ENCODE data around the gene TMOD4. TPM values are rescaled to one million over a fixed set of nuclear protein-coding genes. Genes with fewer than 3 reads are reported as not detected.
A peak's percentile ranks its signal among the peaks of the same experiment; 100 is the strongest.

Gene TMOD4
- total RNA-seq, 1 donor from 2014 or later: 4.4 TPM

GRCh38 chr1:151165738-151166504 lies 9.9 kb downstream of the TMOD4 start, which contains the start of the genes LYSMD1 and SCNM1:
Gene LYSMD1, minus strand, starts transcription at chr1:151165902. Its CDS starts 644 bp downstream, at chr1:151165258.
Gene SCNM1, plus strand, starts transcription at chr1:151166144. Its CDS starts 9 bp downstream, at chr1:151166153.
- Mint-ChIP-seq H3K27ac (peak within 1 kb of the TSS; percentile 89), H3K36me3 (ENCODE audit: low read depth) (peaks cover 53% of the 10 kb centered on the region), H3K4me1 (peaks cover 37% of the 10 kb centered on the region), H3K27me3 (no peaks in the 10 kb centered on the region), H3K4me3 (peak within 1 kb of the TSS; percentile 92), H3K9me3 (no peaks in the 10 kb centered on the region)
- intact Hi-C loops (cut with micrococcal nuclease): loop anchor here (1.0 to 10.0 kb wide), 8 partner anchors 10 to 449 kb away; partner anchors contain the start of genes PIP5K1A, PSMD4, SEMA6C and SNX27
- CTCF ChIA-PET: interaction anchor here (2.7 kb wide), 1 partner anchor 66 kb away, joined by 8 read pairs; no protein-coding TSS in a partner anchor
- POLR2A ChIA-PET: interaction anchor here (0.6 to 2.5 kb wide), 10 partner anchors 9 to 802 kb away, joined by 3 to 22 read pairs (median 4); partner anchors contain the start of genes MLLT11, PSMD4, RPRD2 and TNFAIP8L2
- peak; percentile 96 for ATAC-seq (ENCODE audit: low read depth)
- DNase-seq: peak; percentile 87
- TF ChIP-seq, protein P1, sequence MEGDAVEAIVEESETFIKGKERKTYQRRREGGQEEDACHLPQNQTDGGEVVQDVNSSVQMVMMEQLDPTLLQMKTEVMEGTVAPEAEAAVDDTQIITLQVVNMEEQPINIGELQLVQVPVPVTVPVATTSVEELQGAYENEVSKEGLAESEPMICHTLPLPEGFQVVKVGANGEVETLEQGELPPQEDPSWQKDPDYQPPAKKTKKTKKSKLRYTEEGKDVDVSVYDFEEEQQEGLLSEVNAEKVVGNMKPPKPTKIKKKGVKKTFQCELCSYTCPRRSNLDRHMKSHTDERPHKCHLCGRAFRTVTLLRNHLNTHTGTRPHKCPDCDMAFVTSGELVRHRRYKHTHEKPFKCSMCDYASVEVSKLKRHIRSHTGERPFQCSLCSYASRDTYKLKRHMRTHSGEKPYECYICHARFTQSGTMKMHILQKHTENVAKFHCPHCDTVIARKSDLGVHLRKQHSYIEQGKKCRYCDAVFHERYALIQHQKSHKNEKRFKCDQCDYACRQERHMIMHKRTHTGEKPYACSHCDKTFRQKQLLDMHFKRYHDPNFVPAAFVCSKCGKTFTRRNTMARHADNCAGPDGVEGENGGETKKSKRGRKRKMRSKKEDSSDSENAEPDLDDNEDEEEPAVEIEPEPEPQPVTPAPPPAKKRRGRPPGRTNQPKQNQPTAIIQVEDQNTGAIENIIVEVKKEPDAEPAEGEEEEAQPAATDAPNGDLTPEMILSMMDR (IDR thresholded peaks at IDR 0.05): no peak

DNA sequence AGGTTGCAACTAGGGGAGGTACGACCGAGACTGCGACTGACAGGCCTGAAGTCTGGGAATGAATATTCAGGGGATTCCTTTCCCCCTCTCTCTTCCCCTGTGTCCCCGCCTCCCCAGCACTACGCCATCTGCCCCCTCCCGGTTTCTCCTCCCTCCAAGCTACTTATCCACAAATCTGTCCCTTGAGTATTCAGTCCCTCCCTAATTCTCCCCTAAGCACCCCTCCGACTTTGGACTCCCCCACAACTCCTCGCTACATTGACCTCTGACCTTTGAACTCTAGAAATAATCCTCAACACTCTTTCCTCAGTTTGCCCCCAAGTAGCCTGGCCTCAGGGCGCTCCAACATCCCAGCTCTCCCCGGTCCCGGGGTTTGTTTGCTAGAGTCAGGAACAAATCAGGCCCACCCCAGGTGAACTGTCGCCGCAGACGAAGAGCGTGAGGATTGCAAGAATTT lies 10.5 kb downstream of the TMOD4 start:
- intact Hi-C loops (cut with micrococcal nuclease): loop anchor here (1.0 to 10.0 kb wide), 5 partner anchors 9 to 449 kb away; partner anchors contain the start of genes SEMA6C, SNX27 and TNFAIP8L2
- no peak for DNase-seq
- TF ChIP-seq, protein P1 (IDR thresholded peaks at IDR 0.05): no peak
- peak overlapping the region; percentile 89 for H3K27ac Mint-ChIP-seq
- H3K27me3 Mint-ChIP-seq: no peaks in the 10 kb centered on the region
- H3K9me3 Mint-ChIP-seq: no peaks in the 10 kb centered on the region
- ChIA-PET POLR2A (interaction anchor here (0.5 to 2.5 kb wide), 5 partner anchors 8 to 99 kb away, joined by 3 to 22 read pairs (median 6); partner anchors contain the start of genes TNFAIP8L2 and VPS72), CTCF (interaction anchor here (2.7 kb wide), 1 partner anchor 66 kb away, joined by 8 read pairs; no protein-coding TSS in a partner anchor)
- H3K36me3 Mint-ChIP-seq (ENCODE audit: low read depth): peaks cover 51% of the 10 kb centered on the region
- peaks cover 39% of the 10 kb centered on the region for H3K4me1 Mint-ChIP-seq
- peak overlapping the region; percentile 92 for H3K4me3 Mint-ChIP-seq
- ATAC-seq (ENCODE audit: low read depth): no peak

GRCh38 chr1:151164732-151165280 lies 11.0 kb downstream of the TMOD4 start:
- no peaks in the 10 kb centered on the region for H3K27me3 Mint-ChIP-seq
- CTCF ChIA-PET: interaction anchor here (2.7 kb wide), 1 partner anchor 65 kb away, joined by 8 read pairs; no protein-coding TSS in a partner anchor
- ATAC-seq (ENCODE audit: low read depth) (no peak), DNase-seq (no peak)
- H3K4me3 Mint-ChIP-seq: peak overlapping the region; percentile 92
- peaks cover 48% of the 10 kb centered on the region for H3K36me3 Mint-ChIP-seq (ENCODE audit: low read depth)
- POLR2A ChIA-PET: interaction anchor here (0.5 to 2.5 kb wide), 3 partner anchors 8 to 100 kb away, joined by 4 to 22 read pairs (median 12); partner anchors contain the start of genes TNFAIP8L2 and VPS72
- TF ChIP-seq, protein P1 (IDR thresholded peaks at IDR 0.05): no peak
- intact Hi-C loops (cut with micrococcal nuclease): loop anchor here (1.0 to 10.0 kb wide), 5 partner anchors 9 to 450 kb away; partner anchors contain the start of genes SEMA6C, SNX27 and TNFAIP8L2
- H3K4me1 Mint-ChIP-seq: peaks cover 42% of the 10 kb centered on the region
- H3K27ac Mint-ChIP-seq: peak overlapping the region; percentile 89
- H3K9me3 Mint-ChIP-seq: no peaks in the 10 kb centered on the region

DNA sequence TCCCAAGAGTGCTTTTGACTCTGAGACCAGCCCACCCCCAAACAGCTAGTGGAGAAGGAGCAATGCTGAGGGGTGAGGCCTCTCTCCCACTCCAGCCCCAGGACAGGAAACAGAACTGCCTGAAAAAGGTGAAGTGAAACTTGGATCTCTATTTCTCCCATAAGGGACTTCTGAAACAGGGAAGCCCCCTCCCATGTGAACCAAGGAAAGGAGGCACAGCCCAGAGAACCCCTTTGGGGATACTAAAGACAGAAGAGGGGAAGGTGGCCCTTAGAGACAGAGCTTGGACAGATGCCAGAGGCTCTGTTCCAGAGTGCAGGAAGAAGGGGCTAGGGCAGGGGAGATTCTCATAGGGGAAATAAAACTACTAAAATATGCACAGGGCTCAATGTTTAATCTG lies 16.4 kb downstream of the TMOD4 start:
- no peak for DNase-seq
- peak overlapping the region; percentile 75 for H3K27ac Mint-ChIP-seq
- H3K4me3 Mint-ChIP-seq: peak overlapping the region; percentile 19
- ATAC-seq (ENCODE audit: low read depth): no peak
- ChIA-PET POLR2A (interaction anchor here (1.2 kb wide), 2 partner anchors 42 to 50 kb away, joined by 3 read pairs; no protein-coding TSS in a partner anchor), CTCF (interaction anchor here (1.1 to 8.1 kb wide), 2 partner anchors 59 to 92 kb away, joined by 3 to 160 read pairs; no protein-coding TSS in a partner anchor)
- H3K4me1 Mint-ChIP-seq: peaks cover 53% of the 10 kb centered on the region
- H3K27me3 Mint-ChIP-seq: no peaks in the 10 kb centered on the region
- TF ChIP-seq, protein P1 (IDR thresholded peaks at IDR 0.05): no peak
- peaks cover 28% of the 10 kb centered on the region for H3K36me3 Mint-ChIP-seq (ENCODE audit: low read depth)
- no peaks in the 10 kb centered on the region for H3K9me3 Mint-ChIP-seq
- intact Hi-C loops (cut with micrococcal nuclease): loop anchor here (5.0 kb wide), 1 partner anchor 152 kb away; the partner anchor contains the start of genes MINDY1 and PRUNE1
